NT2/D1 (cell line): ENCODE measurements around the gene SRSF6.
"Not testable (repeated sequence)": the region's sequence is repeated elsewhere in the genome, so short reads cannot be mapped to it uniquely, and the experiment has no call there.

Source experiments
- DNase-seq: peaks from one replicate; pipeline ENCODE4 v3.0.0-alpha.2; 2011; ENCODE audit warnings: low read depth, low spot score
- H3K27me3 ChIP-seq: 2 replicates; pipeline ENCODE4 v1.6.0; 2011; ENCODE audit warnings: mild to moderate bottlenecking; ENCODE audit not compliant: insufficient read length, insufficient read depth
- H3K36me3 ChIP-seq: 2 replicates; pipeline ENCODE4 v1.6.1; 2011; ENCODE audit warnings: mild to moderate bottlenecking, low read length, mixed read lengths; ENCODE audit not compliant: insufficient read depth, insufficient read length
- H3K4me1 ChIP-seq: 2 replicates; pipeline ENCODE4 v1.5.1; 2011; ENCODE audit not compliant: insufficient read depth, insufficient read length
- H3K4me3 ChIP-seq: 2 replicates; pipeline ENCODE4 v1.5.1; 2011; ENCODE audit warnings: low read depth; ENCODE audit not compliant: insufficient read length
- H3K9ac ChIP-seq: 2 replicates; pipeline ENCODE4 v1.6.0; 2011; ENCODE audit warnings: low read depth; ENCODE audit not compliant: insufficient read length
- H3K9me3 ChIP-seq: 2 replicates; pipeline ENCODE4 v1.5.1; 2011; ENCODE audit warnings: mild to moderate bottlenecking, low read length; ENCODE audit not compliant: insufficient read depth
- SUZ12 ChIP-seq: IDR thresholded peaks from 2 replicates; pipeline ENCODE4 v1.6.1; 2011; ENCODE audit not compliant: insufficient read length, insufficient read depth; ENCODE audit errors: extremely low read depth
- YY1 ChIP-seq: IDR thresholded peaks from 2 replicates; pipeline ENCODE4 v1.6.1; 2011; ENCODE audit not compliant: insufficient read length, insufficient read depth
- ZNF274 ChIP-seq: IDR thresholded peaks from 2 replicates; pipeline ENCODE4 v1.6.1; 2011; ENCODE audit warnings: mild to moderate bottlenecking, low read depth, low read length

The SRSF6 gene

DNA sequence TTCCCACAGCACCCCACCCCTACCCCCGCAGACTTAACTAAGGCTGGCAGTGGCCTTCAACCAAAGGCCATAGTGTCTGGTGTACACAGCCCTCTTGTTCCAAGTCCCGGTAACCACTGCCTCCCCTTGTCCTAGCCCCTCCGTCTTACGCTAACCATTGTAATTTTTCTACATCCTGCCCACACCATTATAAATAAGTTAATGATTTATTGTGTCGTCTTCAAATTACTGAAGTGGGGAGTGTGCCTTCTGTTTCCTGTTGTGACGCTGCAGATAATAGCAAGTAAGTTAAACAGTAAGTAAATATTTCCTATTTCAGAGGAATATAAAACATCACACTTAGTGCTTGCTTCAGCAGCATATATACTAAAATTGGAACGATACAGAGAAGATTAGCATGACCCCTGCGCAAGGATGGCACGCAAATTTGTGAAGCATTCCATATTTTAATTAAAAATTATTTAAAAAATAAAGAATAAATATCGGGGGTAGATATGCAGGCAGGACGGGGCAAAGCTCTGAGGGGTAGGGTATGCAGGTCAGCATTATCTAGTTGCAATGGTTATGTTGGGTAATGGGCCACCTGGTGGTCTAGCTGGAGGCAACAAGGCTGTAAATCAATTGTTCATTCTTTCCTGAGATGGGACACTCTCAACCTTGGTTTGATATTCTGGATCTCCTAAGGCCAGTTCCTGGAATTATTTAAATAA, 15.1 kb downstream of the SRSF6 start:
- no peak overlapping the region for H3K4me3 ChIP-seq
- H3K9me3 ChIP-seq, result no peaks in the 10 kb centered on the region
- no peak overlapping the region for H3K9ac ChIP-seq
- no peak for DNase-seq
- H3K4me1 ChIP-seq, result no peaks in the 10 kb centered on the region
- H3K36me3 ChIP-seq, result peaks cover 6% of the 10 kb centered on the region
- TF ChIP-seq YY1, result no peak
- no peak for TF ChIP-seq SUZ12
- no peak for TF ChIP-seq ZNF274
- H3K27me3 ChIP-seq, result no peaks in the 10 kb centered on the region

DNA sequence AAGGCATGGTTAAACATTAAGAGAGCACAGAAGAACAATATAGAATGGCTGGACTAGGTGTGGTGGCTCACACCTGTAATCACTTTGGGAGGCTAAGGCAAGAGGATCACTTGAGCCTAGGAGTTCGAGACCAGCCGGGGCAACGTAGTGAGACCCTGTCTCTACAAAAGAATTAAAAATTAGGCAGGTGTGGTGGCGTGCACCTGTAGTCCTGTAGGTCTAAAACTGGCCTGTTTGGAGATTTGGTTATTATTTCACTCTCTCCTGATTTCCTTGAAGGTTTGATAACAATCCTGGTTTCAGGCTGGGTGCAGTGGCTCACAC, 15.6 kb downstream of the SRSF6 start:
- no peak for TF ChIP-seq SUZ12
- no peak for TF ChIP-seq ZNF274
- no peak for TF ChIP-seq YY1
- DNase-seq, result no peak
- H3K4me1 ChIP-seq, result no peaks in the 10 kb centered on the region

DNA sequence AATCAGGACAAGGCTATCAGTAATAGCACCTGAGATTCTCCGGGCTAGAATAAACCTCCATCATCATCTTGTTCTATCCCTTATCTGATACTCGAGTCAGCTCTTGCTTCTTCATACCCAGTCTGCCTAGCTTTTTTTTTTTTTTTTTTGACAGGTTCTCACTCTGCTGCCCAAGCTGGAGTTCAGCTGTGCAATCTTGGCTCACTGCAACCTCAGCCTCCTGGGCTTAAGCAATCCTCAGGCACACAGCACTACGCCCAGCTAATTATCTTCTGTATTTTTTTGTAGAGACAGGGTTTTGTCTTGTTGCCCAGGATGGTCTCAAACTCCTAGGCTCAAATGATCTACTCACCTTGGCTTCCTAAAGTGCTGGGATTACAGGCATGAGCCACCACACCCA, 19.5 kb downstream of the SRSF6 start:
- no peak for TF ChIP-seq ZNF274
- no peak for TF ChIP-seq YY1
- TF ChIP-seq SUZ12, result no peak
- no peaks in the 10 kb centered on the region for H3K36me3 ChIP-seq
- H3K9me3 ChIP-seq, result no peaks in the 10 kb centered on the region
- no peaks in the 10 kb centered on the region for H3K4me1 ChIP-seq
- H3K27me3 ChIP-seq, result no peaks in the 10 kb centered on the region
- H3K4me3 ChIP-seq, result no peak overlapping the region
- DNase-seq, result no peak
- H3K9ac ChIP-seq, result no peak overlapping the region

More for the DNA sequence above, 15.6 kb downstream of the SRSF6 start:
- Histone ChIP-seq H3K9me3 (no peaks in the 10 kb centered on the region), H3K27me3 (no peaks in the 10 kb centered on the region), H3K9ac (no peak overlapping the region), H3K4me3 (no peak overlapping the region), H3K36me3 (peaks cover 6% of the 10 kb centered on the region)

DNA sequence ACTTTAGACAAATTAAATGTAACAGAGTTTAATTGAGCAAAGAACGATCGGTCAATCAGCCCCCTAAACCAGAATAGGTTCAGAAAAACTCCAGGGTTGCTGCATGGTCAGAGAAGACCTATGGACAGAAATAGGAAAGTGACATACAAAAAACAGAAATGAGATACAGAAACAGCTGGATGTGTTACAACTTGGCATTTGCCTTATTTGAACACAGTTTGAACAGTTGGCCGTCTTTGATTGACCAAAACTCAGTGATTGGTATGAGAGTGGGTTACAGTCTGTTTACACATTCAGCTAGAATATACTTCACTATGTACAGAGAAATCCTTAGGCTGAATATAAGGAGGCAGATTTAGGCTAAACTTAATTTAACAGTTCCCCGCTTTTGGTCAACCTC, 19.9 kb downstream of the SRSF6 start:
- no peak for TF ChIP-seq ZNF274
- TF ChIP-seq YY1, result no peak
- TF ChIP-seq SUZ12, result no peak
- Histone ChIP-seq H3K36me3 (no peaks in the 10 kb centered on the region), H3K9me3 (no peaks in the 10 kb centered on the region), H3K27me3 (no peaks in the 10 kb centered on the region), H3K9ac (no peak overlapping the region), H3K4me1 (no peaks in the 10 kb centered on the region), H3K4me3 (no peak overlapping the region)
- no peak for DNase-seq

DNA sequence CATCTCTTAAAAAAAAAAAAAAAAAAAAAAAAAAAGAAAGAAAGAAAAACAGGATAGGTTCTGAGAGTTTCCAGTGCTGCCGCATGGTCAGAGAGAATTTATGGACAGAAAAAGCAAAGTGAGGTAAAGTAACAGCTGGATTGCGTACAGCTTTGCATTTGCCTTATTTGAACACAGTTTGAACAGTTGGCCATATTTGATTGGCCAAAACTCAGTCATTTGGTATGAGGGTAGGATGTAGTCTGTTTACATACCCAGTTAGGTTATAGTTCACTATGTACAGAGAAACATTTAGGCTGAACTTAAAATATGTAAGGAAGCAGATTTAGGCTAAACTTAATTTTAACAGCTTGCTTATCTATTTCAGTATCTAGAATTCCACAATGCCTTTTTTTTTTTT, 32.3 kb downstream of the SRSF6 start:
- no peaks in the 10 kb centered on the region for H3K27me3 ChIP-seq
- H3K36me3 ChIP-seq, result no peaks in the 10 kb centered on the region
- no peak overlapping the region for H3K9ac ChIP-seq
- DNase-seq, result no peak
- H3K4me3 ChIP-seq, result no peak overlapping the region
- TF ChIP-seq ZNF274 (no peak), SUZ12 (no peak), YY1 (no peak)
- no peaks in the 10 kb centered on the region for H3K4me1 ChIP-seq
- peaks cover 22% of the 10 kb centered on the region for H3K9me3 ChIP-seq

DNA sequence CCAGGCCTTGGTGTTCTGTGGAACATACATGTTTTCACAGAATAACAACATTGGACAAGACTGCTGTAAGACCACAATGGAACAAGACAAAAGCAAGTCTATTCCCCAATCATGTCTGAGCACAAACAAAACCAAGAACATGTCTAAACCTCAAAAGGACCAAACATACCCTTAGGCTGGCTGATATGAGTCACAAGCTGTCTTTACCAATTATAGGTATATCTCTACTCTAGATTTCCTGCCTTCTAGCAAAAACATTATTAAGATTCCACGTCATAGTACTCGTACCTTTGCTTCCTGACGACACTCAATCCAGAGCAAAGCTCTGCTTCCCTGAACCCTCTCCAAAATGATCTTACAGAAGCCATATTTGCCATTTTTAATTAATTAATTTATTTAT, 34.4 kb downstream of the SRSF6 start:
- Histone ChIP-seq H3K9me3 (peaks cover 4% of the 10 kb centered on the region; the same call in 1 of the 2 replicates), H3K36me3 (no peaks in the 10 kb centered on the region), H3K27me3 (no peaks in the 10 kb centered on the region), H3K4me1 (no peaks in the 10 kb centered on the region), H3K9ac (no peak overlapping the region), H3K4me3 (no peak overlapping the region)
- TF ChIP-seq YY1 (no peak), SUZ12 (no peak), ZNF274 (no peak)
- DNase-seq, result no peak

DNA sequence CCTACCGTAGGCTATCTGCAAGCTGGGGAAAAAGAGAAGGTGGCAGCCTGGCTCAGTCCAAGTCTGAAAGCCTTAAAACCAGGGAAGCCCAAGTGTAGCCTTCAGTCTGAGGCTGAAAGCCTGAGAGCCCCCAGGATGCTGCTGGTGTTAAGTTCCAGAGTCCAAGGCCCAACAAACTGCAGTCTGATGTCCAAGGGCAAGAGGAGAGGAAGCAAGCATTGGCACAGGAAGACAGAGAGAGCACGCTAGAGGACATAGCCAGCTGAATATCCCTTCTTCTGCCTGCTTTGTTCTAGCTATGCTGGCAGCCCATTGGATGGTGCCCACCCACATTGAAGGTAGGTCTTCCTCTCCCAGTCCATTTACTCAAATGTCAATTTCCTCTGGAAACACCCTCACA, 37.7 kb downstream of the SRSF6 start:
- no peak for DNase-seq
- H3K4me1 ChIP-seq, result no peaks in the 10 kb centered on the region
- H3K9ac ChIP-seq, result no peak overlapping the region
- no peaks in the 10 kb centered on the region for H3K27me3 ChIP-seq
- H3K4me3 ChIP-seq, result no peak overlapping the region
- no peaks in the 10 kb centered on the region for H3K36me3 ChIP-seq
- TF ChIP-seq SUZ12, result no peak
- TF ChIP-seq YY1, result no peak
- no peak for TF ChIP-seq ZNF274
- 0 out of 2 replicates have a peak, but pooled peaks cover 7% of the 10 kb centered on the region for H3K9me3 ChIP-seq

DNA sequence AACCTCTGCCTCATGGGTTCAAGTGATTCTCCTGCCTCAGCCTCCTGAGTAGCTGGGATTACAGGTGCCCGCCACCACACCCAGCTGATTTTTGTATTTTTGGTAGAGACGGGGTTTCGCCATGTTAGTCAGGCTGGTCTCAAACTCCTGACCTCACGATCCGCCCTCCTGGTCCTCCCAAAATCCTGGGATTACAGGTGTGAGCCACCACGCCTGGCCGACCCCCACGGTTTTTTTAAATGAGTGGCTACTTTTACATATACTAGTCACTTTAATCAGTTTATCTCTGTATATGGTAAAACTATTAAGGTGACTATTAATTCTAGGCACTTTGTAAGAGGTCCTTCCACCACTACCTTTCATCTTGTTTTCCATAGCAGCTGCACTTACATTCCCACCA, 44.3 kb downstream of the SRSF6 start:
- not testable (repeated sequence) for H3K9ac ChIP-seq, H3K4me3 ChIP-seq, H3K36me3 ChIP-seq, H3K4me1 ChIP-seq, DNase-seq, H3K9me3 ChIP-seq
- H3K27me3 ChIP-seq, result peaks cover 23% of the 10 kb centered on the region
